Muscle of leg (tissue), 11 donors: Measurements from ENCODE around the gene MSI2. TPM values are rescaled to one million over a fixed set of nuclear protein-coding genes. Genes with fewer than 3 reads are reported as not detected.
"Not testable (repeated sequence)": the region's sequence is repeated elsewhere in the genome, so short reads cannot be mapped to it uniquely, and the experiment has no call there.

Source experiments
- DNase-seq: peaks from one replicate; pipeline ENCODE4 v3.0.0; 2013
- H3K27ac ChIP-seq: one replicate; pipeline ENCODE4 v1.5.1; 2013; ENCODE audit warnings: mild to moderate bottlenecking, low read length, control low read depth
- H3K27me3 ChIP-seq: one replicate; pipeline ENCODE4 v1.6.1; 2013; ENCODE audit warnings: low read length; ENCODE audit not compliant: control insufficient read depth, insufficient read depth
- H3K36me3 ChIP-seq: one replicate; pipeline ENCODE4 v1.6.1; 2013; ENCODE audit warnings: low read length; ENCODE audit not compliant: control insufficient read depth, insufficient read depth
- H3K4me1 ChIP-seq: one replicate; pipeline ENCODE4 v1.6.1; 2013; ENCODE audit warnings: low read length; ENCODE audit not compliant: control insufficient read depth, insufficient read depth
- H3K4me3 ChIP-seq: one replicate; pipeline ENCODE4 v1.5.1; 2013; ENCODE audit warnings: low read length, control low read depth
- H3K9me3 ChIP-seq: replicated peaks from 2 replicates; pipeline ENCODE4 v1.6.1; 2013; ENCODE audit warnings: low read depth, low read length; ENCODE audit not compliant: control insufficient read depth
- WGBS: methylation state at CpG from one replicate; pipeline ENCODE4 v1.1.5; 2013; ENCODE audit warnings: missing lambda C conversion rate; ENCODE audit not compliant: insufficient coverage; 5-methylcytosine and 5-hydroxymethylcytosine counted together
- polyA plus RNA-seq, 8 donors: library from polyadenylated mRNA; unstranded; fragments of 120-200 nt; gene quantifications; one replicate each; pipeline versions ENCODE4 v1.2.1 to v1.2.3, GENCODE V29; 2013; ENCODE audit warnings: inconsistent platforms in 1 of 8, low replicate concordance in 1 of 8; ENCODE audit not compliant: insufficient read length in 8 of 8, insufficient read depth in 1 of 8
- total RNA-seq: library from RNA; stranded (reverse); fragments of 120-200 nt; gene quantifications from one replicate; pipeline ENCODE4 v1.2.4, GENCODE V29; 2013

Gene MSI2
- total and polyA plus RNA-seq, 9 donors: 21.5 to 32.0 (median 27.4) TPM

DNA sequence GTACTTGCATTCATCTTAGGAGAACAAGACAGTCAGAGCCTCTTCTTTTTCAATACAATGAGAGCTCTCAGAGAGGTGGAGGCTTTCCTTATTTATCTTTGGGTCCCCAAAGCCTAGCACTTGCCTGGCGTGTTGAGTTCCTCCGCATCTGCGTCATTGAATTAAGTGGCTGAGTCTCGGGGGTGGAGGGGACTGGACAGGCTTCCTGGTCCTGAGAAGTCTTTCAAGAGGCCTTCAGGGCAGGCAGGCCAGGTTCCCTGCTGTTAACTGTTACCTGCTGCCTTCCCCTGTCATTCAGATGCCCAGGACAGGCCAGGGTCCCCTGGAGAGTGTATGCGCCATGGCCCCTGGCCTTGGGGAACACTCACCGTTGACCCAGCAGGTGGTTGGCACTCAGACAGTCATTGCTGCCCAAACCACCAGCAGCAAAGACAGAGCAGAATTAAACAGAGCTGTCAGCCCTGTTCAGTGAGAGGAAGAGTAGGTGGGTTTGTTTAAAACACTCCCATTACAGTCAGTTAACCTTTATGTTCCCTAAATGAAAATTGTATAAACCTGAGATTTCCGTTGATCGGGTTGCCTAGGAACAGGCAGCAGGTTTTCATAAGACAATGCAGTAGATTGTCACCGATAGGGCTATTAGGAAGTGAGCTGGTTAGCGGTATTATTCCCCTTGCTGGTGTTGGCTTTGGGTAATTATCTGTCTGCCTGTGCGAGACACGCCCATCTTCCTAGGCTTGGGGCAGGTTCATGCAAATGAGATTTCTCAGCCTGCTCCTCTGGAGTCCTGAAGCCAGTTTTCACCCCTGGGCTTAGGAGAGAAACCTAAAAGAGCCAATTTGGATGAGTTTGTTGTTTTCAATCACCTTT lies 356.1 kb downstream of the MSI2 start:
- no peaks in the 10 kb centered on the region for H3K36me3 ChIP-seq
- no peak for DNase-seq
- H3K4me3 ChIP-seq: no peak overlapping the region
- H3K27me3 ChIP-seq: peaks cover 3% of the 10 kb centered on the region
- H3K27ac ChIP-seq: no peak overlapping the region
- peaks cover 6% of the 10 kb centered on the region for H3K4me1 ChIP-seq
- H3K9me3 ChIP-seq: peaks cover 3% of the 10 kb centered on the region
- WGBS: 48% methylated on average over 4 of the region's 12 CpGs

DNA sequence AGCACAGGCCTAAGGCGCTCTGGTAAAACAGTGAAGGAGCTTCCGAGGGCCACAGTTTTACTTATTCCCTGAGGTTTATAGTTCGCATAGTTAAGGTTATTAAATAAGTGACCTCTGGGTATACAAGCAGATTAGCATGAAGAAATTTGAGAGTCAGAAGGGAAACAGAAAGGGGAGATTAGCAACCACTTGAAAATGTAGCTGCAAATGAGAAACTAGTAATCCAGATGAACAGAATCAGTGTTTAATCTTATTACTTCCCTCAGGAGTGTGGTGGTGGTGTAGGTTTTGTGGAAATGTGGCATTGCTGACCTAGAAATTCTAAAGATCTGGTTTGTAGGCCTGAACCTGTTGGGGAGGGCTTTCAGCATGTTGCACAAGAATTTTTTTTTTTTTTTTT lies 358.4 kb downstream of the MSI2 start:
- no peak overlapping the region for H3K4me3 ChIP-seq
- no peaks in the 10 kb centered on the region for H3K27me3 ChIP-seq
- H3K9me3 ChIP-seq: peaks cover 3% of the 10 kb centered on the region
- WGBS: 71% methylated on average over 1 of the region's 3 CpGs
- no peaks in the 10 kb centered on the region for H3K36me3 ChIP-seq
- no peak overlapping the region for H3K27ac ChIP-seq
- DNase-seq: no peak
- no peaks in the 10 kb centered on the region for H3K4me1 ChIP-seq

DNA sequence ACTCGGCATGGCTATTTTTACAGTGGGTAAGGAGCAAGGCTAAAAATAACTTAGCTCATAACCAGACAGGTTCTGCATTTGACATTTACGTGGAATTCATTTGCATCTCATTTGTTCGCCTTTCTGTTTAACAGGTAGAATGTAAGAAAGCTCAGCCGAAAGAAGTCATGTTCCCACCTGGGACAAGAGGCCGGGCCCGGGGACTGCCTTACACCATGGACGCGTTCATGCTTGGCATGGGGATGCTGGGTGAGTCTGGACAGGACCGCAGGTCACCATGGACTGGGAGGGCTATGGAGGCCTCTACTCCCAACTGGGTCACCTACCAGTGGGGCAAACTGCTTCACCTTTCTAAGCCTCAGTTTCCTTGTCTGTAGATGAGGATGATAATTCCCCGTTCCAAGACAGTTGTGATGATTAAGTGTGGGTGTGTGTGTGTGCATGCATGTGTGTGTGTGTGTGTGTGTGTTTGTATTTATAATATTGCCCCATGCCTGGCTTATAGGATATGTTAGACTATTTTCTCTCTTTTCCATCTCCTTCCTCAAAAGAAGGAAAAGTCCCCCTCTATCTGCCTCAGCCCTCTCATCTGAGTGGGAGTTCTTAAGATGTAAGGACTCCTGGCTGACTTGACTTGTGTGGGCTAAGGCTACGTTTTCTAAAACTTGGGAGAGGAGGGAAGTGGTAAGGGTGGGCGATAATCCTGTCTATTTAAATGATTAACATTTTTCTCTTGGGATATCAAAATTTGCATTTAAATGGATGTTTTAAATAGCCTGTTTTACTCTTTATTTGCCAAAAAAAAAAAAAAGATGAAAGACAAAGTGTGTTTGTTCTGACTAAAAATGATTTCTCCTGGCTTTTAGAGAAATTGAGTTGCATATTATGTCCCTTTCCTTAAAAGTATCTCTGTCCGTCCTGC lies 359.8 kb downstream of the MSI2 start:
- Histone ChIP-seq H3K4me3 (no peak overlapping the region), H3K4me1 (no peaks in the 10 kb centered on the region), H3K27me3 (no peaks in the 10 kb centered on the region), H3K27ac (no peak overlapping the region), H3K36me3 (no peaks in the 10 kb centered on the region), H3K9me3 (peaks cover 3% of the 10 kb centered on the region)
- WGBS: 95% methylated on average over 8 of the region's 13 CpGs
- no peak for DNase-seq

DNA sequence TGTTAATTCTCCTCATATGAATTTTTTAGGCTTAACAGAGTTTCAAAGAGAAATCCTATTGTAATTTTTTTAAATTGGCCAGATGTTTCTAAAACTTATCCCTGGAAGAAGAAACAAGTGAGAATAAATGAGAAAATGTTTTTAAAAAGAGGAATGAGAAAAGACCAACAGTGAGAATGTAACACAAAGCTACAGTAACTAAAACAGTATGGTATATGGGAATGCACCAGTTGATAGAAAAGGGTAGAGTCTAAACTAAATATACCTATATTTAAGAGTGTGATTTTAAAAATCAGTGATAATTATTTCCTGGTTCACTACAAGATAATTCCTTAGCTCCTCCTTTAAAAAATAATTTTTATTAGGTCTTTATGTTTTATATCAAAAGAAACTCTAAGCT lies 360.9 kb downstream of the MSI2 start:
- Histone ChIP-seq H3K9me3 (peaks cover 3% of the 10 kb centered on the region), H3K27me3 (no peaks in the 10 kb centered on the region), H3K36me3 (no peaks in the 10 kb centered on the region), H3K27ac (no peak overlapping the region), H3K4me1 (no peaks in the 10 kb centered on the region), H3K4me3 (no peak overlapping the region)
- DNase-seq: no peak

DNA sequence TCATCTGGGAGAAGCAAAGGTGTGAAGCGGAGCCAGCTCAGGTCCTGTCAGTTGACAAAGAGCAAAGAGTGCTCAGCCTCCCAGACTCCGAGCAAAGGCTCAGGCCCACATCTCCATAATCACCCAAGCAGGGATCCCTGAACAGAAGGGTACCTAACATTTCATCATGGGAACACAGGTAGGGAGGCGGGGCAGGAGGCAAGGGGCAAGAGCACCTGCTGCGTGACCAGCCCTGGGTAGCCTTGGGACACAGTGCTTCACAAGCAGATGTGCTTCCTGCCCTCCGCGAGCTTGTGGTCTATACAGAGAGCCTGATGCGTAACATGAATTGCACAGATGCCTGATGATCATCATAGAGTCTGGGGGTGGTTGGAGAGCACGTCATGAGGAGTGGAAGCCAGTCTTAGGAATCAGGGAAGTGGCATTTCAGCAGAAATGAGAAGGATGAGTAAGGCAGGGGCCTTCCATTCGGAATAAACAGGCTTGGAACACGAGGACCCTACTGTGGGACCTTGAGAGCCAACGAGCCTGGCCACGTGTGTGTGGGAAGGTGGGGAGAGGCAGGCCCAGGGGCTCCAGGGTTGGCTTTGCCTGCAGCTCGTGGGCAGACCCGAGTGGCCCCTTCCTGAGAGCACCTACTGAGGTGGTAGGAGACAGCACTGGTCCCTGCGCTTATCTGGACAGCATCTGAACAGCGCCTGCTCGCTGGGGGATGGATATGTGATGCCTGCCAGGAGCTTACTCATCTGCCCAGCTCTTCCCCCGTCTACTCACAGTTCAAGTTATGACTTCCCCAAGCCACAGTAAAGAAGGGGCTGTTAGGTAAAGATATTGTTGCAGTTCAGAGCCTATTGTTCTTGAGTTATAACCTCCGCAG lies 363.0 kb downstream of the MSI2 start:
- Histone ChIP-seq H3K4me3 (no peak overlapping the region), H3K36me3 (no peaks in the 10 kb centered on the region), H3K4me1 (peaks cover 4% of the 10 kb centered on the region), H3K9me3 (peaks cover 3% of the 10 kb centered on the region), H3K27ac (no peak overlapping the region), H3K27me3 (no peaks in the 10 kb centered on the region)
- WGBS: 90% methylated on average over 12 of the region's 19 CpGs
- no peak for DNase-seq

DNA sequence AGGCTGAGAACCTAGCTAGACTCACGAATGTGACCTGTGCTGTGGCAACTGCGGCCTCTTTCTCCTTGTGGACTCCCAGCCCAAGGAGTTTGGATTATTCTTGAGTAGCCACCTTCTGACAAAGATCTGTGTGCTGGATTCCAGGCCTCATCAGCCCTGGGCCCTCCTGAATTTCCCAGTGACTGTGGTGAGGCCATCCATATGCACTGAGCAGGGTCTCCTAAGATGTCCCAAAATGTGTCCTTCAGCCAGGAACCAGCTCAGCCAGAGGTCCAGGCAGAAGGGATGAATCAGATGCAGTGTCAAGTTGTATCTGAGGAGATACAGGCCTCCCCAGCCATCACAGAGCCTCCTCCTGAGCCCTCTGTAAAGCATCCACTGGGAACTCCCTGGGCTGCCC lies 364.3 kb downstream of the MSI2 start:
- no peaks in the 10 kb centered on the region for H3K27me3 ChIP-seq
- no peaks in the 10 kb centered on the region for H3K36me3 ChIP-seq
- DNase-seq: no peak
- no peak overlapping the region for H3K27ac ChIP-seq
- H3K4me1 ChIP-seq: peaks cover 4% of the 10 kb centered on the region
- 88% methylated on average over 1 of the region's 2 CpGs for WGBS
- H3K4me3 ChIP-seq: no peak overlapping the region
- peaks cover 3% of the 10 kb centered on the region for H3K9me3 ChIP-seq

DNA sequence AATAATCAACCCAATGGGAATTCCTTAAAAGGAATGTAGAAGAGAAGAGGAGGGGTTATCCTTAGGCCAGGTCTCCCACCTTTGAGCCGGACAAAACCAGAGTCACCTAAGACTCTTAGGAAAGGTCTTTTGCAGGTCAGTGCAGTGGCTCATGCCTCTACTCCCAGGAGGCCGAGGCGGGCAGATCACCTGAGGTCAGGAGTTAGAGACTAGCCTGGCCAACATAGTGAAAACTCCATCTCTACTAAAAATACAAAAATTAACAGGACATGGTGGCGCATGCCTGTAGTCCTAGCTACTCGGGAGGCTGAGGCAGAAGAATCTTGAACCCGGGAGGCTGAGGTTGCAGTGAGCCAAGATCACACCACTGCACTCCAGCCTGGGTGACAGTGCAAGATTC lies 365.5 kb downstream of the MSI2 start:
- not testable (repeated sequence) for H3K27me3 ChIP-seq, H3K9me3 ChIP-seq, H3K36me3 ChIP-seq, DNase-seq, H3K27ac ChIP-seq, H3K4me3 ChIP-seq, H3K4me1 ChIP-seq
- WGBS: 95% methylated on average over 3 of the region's 6 CpGs

DNA sequence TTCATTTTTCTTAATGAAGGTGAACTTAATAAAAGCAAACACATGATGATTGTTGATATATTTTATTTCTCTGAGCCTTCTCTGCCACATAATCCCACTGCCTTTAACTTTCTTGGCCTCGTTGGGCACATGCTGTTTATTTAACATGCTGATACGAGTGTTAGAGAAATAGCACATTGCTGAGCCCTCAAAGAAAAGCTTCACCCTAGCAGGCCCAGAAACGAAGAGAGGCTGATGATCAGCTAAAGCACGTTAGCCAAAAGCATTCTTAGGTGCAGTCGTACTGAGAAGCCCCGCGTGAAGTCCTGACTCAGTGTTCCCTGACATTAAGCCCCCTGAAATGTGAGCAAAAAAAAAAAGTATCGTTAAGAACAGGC lies 366.0 kb downstream of the MSI2 start:
- no peak for DNase-seq
- Histone ChIP-seq H3K36me3 (no peaks in the 10 kb centered on the region), H3K27ac (no peak overlapping the region), H3K4me3 (no peak overlapping the region), H3K4me1 (peaks cover 4% of the 10 kb centered on the region), H3K27me3 (no peaks in the 10 kb centered on the region), H3K9me3 (no peaks in the 10 kb centered on the region)
- WGBS: 55% methylated on average over 6 of the region's 8 CpGs

DNA sequence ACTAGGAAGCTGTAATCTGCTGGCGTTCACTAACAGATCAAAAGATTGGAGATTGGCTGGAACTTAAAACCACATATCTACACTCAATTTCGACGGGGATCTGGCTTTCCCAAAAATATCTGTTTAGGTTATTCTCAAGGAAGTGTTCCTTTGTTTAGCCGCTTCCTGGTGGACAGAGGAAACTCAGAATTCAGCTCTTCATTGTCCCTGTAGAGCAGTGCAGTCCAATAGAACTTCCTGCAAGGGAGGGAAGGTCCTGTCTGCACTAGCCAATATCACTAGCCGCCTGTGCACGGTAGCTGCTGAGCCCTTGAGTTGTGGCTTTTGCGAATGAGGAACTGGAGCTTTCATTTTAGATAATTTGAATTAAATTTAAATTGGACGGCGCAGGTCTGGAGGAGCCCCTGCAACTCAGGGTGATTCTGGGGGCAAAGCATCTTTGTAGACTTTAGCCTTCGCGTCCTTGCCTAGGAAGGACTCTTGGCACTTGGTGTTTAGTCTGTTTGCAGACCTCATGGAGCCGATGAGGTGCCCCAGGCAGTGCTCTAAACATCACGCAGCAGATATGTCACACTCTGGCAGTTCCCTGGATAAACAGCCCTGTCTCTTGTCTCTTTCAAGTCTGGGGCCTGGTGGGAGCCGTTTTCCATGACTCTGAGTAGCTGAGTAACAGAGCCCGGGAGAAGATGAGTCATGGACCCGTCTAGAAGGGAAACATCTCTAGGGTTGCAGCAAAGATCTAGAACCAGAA lies 366.5 kb downstream of the MSI2 start:
- Histone ChIP-seq H3K4me1 (peaks cover 4% of the 10 kb centered on the region), H3K9me3 (no peaks in the 10 kb centered on the region), H3K27ac (no peak overlapping the region), H3K36me3 (no peaks in the 10 kb centered on the region), H3K4me3 (no peak overlapping the region), H3K27me3 (no peaks in the 10 kb centered on the region)
- 50% methylated on average over 12 of the region's 16 CpGs for WGBS
- DNase-seq: peak; percentile 20
